ENCODE measurements around the gene NEDD4L.
"Not testable (repeated sequence)": the region's sequence is repeated elsewhere in the genome, so short reads cannot be mapped to it uniquely, and the experiment has no call there.

NEDD4L gene

DNA sequence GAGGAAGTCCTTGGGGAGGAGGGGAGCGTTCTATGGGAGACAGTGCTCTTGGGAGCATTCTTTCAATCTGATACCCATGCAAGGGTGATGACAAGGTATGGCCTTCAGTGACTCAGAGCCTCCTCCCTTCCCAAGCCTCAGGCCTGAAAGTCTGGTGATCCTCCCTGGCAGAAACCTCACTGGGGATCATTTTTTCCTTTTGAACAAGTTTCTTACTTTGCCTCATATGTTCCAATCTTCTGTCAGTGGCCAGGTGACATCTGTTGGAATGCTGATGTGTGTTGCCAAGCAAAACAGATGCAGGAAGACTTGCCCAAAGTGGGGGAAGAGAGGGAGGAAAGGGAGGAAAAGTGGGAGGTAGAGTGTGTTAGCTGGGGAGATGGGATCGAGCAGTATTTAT lies 224.8 kb downstream of the NEDD4L start:
- Mint-ChIP-seq H3K36me3 (peaks cover 0 to 2% of the 10 kb centered on the region in 2 donors), H3K9me3 (no peaks in the 10 kb centered on the region), H3K4me3 (no peak overlapping the region), H3K4me1 (peaks cover 7 to 13% of the 10 kb centered on the region in 2 donors), H3K27me3 (no peaks in the 10 kb centered on the region), H3K27ac (no peak overlapping the region)
- ATAC-seq (replicated peaks) (no peak), DNase-seq (no peak)

DNA sequence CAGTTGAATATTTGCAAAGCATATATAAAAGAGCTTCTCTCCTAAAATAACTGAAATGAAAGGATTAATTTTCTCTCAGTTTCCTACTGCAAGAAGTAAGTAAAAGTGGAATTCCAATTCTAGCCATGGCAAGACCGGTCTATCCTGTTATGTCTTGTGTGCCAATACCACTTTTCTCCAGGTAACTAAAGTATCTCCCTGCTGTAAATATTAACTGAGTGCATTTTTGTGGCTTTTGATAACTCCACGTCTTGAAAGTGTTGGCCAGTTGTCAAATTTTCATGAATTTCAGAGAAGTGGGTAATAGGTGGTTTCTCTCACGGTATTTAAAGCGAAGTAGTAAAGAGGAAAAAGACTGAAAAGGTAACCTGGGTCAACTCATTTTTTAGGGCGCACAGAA lies 225.9 kb downstream of the NEDD4L start:
- DNase-seq, result no peak
- H3K27ac Mint-ChIP-seq, result no peak overlapping the region
- no peaks in the 10 kb centered on the region for H3K27me3 Mint-ChIP-seq
- H3K4me1 Mint-ChIP-seq, result peaks cover 7 to 13% of the 10 kb centered on the region in 2 donors
- H3K36me3 Mint-ChIP-seq, result peaks cover 0 to under 1% of the 10 kb centered on the region in 2 donors
- ATAC-seq (replicated peaks), result no peak
- no peaks in the 10 kb centered on the region for H3K9me3 Mint-ChIP-seq
- H3K4me3 Mint-ChIP-seq, result no peak overlapping the region

DNA sequence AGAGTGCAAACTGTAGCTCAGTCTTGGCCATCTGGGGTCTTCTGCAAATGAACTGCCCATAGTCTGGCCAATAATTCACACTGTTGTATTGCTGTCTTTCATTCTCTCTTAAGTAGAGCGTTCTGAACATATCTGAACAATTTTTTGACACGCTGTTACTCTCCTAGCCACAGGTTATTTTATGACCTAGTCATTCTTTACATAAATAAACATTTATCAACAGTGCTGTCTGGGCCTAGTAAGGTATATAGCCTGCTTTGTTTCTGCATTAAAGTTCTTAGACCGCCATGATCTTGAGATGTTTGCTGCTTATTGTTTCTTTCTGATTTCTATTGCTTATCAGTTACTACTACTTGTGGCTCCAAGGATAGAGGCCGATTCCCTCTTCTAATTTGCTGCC lies 226.4 kb downstream of the NEDD4L start:
- Mint-ChIP-seq H3K4me1 (peaks cover 7 to 13% of the 10 kb centered on the region in 2 donors), H3K4me3 (no peak overlapping the region), H3K27ac (no peak overlapping the region), H3K36me3 (no peaks in the 10 kb centered on the region), H3K9me3 (no peaks in the 10 kb centered on the region), H3K27me3 (no peaks in the 10 kb centered on the region)
- ATAC-seq (replicated peaks) (no peak), DNase-seq (no peak)

DNA sequence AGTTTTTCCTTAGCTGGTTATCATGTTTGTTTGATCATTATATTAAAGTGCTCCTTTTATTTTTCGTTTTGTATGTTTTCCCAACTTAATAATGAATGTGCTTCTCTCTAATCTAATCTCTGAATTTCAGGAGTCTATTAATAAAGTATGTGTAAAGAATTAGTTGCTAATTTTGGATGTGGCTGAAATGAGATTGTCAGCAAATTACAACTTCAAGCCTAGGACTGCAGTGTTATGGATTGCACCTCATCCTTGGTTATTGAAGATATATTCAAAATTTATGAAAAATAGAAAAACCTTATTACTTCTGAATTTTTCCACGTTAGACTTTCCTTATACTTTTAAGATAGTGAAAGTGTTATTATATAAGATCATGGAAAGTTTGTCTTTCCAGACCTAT lies 227.7 kb downstream of the NEDD4L start:
- Mint-ChIP-seq H3K4me1 (peaks cover 7 to 13% of the 10 kb centered on the region in 2 donors), H3K27ac (no peak overlapping the region), H3K4me3 (no peak overlapping the region), H3K9me3 (no peaks in the 10 kb centered on the region), H3K27me3 (no peaks in the 10 kb centered on the region), H3K36me3 (no peaks in the 10 kb centered on the region)
- ATAC-seq (replicated peaks) (no peak), DNase-seq (no peak)

DNA sequence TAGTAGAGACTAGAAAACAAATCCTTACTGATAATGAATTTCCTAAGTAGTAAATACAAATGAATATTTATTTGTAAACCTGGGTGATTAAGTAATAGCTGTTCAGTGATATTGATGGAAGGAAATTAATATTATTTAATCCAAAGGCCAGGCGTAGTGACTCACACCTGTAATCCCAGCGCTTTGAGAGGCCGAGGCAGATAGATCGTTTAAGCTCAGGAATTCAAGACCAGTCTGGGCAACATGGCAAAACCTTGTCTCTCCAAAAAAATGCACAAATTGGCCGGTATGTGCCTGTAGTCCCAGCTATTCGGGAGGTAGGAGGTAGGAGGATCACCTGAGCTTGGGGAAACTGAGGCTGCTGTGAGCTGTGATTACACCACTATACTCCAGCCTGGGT lies 228.2 kb downstream of the NEDD4L start:
- Mint-ChIP-seq H3K9me3 (no peaks in the 10 kb centered on the region), H3K36me3 (no peaks in the 10 kb centered on the region), H3K27ac (no peak overlapping the region), H3K4me1 (peaks cover 7 to 13% of the 10 kb centered on the region in 2 donors), H3K27me3 (no peaks in the 10 kb centered on the region), H3K4me3 (no peak overlapping the region)
- ATAC-seq (replicated peaks) (no peak), DNase-seq (no peak)

DNA sequence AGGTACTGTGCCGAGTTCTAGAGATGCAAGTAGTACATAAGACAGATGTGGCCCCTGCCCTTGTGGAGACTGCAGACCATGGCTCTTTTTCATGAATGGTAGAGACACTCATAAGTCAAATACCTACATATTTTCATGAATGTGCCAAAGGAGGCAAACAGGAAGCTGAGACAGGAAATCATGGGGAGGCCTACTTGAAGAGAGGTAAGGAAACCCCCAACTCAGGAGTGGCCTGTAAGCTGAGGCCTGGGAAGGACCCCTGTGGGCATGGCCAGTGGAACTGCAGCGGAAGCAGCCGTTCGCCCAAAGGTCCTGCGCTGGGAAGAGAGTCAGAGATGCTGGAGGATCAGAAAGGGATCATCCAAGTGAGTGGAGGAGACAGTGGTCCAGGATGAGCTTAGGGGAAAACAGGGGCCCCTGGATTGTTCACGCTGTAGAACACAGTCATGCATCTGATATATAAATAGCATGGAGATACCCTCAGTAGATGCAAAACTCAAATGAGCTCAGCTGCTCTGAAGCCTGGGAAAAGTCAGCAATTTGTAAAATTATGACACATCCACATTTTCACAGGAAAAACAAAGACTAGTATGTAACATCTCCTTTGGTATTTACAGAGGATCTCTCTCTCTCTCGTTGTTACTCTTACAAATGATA lies 228.9 kb downstream of the NEDD4L start:
- Mint-ChIP-seq H3K9me3 (no peaks in the 10 kb centered on the region), H3K4me3 (no peak overlapping the region), H3K27me3 (no peaks in the 10 kb centered on the region), H3K27ac (peak overlapping the region; percentile 11), H3K36me3 (no peaks in the 10 kb centered on the region), H3K4me1 (peaks cover 7 to 13% of the 10 kb centered on the region in 2 donors)
- ATAC-seq (replicated peaks) (peak in 1 of 2 donors; percentile 14), DNase-seq (no peak)

DNA sequence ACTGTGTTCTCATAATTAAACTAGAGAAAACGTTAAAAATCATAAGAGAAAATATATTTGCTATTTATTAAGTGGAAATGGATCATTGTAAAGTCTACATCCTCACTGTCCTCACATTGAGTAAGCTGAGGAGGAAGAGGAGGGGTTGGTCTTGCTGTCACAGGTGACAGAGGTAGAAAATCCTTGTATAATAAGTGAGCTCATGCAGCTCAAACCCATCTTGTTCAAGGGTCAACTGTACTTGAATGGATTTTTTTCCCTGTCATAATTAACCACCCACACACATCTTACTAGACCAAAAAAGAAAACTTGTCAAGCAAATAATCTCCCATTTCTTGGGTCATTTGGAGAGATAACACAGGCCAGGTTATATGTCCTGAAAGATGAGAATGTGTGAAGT lies 231.2 kb downstream of the NEDD4L start:
- H3K4me3 Mint-ChIP-seq, result no peak overlapping the region
- ATAC-seq (replicated peaks) (no peak), DNase-seq (no peak)
- no peak overlapping the region for H3K27ac Mint-ChIP-seq
- no peaks in the 10 kb centered on the region for H3K27me3 Mint-ChIP-seq
- H3K4me1 Mint-ChIP-seq, result peaks cover 7 to 9% of the 10 kb centered on the region in 2 donors
- H3K9me3 Mint-ChIP-seq, result no peaks in the 10 kb centered on the region
- no peaks in the 10 kb centered on the region for H3K36me3 Mint-ChIP-seq

DNA sequence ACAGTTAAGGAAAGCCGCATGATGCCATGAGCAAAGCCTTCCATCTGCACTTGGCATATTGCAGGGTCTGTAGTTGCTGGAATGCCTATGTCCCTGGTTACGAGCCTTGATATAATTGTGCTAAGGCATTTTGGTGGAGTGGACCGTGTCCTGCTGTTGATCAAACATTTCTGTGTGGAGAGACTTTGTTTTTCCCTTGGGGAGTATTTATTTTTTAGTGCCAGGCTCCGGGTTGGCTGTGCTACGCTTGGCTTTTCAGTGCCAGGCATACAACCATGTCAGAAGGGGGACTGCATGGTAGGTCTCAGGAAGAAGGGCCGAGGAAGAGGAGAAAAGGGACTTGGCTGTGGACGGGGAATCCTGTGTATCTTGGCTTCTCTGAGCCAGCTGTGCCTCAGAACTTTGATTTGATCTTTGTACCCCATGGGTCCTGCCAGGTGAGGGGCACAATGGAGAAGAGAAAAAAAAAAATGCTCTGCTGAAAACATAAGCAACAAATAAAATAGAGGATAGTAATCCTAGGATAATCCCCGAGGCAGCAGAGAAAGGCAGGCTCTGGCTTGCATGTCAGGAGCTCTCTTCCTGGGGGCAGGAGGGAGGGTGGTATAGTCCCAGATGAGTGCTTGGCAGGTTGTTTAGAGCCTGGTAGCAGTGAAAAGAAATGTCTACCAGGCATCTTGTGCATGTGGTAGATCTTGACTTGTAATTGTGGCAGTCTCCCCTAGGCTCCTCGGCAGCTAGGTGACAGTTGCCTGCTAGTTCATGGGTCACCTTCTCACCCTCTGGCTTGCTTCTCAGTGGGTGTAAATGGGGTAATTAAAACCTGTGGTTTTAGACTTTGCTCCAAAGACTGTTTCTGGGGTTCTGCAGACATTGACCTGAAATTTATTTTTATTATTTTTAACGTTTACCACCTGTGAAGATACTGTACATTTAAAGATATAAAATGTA lies 233.0 kb downstream of the NEDD4L start:
- H3K4me3 Mint-ChIP-seq, result no peak overlapping the region
- ATAC-seq (replicated peaks), result no peak

DNA sequence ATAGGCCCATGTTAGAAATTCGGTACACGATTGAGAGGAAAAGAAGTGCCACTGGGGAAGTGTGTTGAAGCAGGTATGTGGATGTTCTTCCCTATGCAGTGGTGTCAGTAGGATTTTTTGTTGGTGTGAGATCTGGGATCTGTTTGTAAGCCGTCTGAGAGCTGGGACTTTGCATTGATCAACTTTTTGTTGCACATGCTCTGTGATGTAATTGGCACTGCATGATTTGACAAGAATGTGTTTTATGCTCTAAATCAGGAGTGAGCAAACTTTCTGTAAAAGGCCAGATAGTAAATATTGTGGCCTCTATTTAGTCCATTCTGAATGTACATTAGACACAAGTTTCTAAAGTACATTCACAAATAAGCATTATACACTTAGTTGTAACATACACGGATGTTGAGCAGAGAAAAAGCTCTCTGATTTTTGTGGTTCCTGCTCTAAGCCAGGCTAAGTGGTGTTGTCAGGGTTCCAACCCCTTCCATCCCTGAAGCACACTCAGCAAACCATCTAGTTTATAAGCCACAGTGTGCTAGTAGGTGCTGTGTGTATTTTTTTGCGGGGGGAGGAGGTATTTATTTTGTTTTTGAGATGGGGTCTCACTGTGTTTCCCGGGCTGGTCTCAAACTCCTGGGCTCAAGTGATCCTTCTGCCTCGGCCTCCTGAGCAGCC lies 235.6 kb downstream of the NEDD4L start:
- ATAC-seq (replicated peaks), result no peak
- H3K4me3 Mint-ChIP-seq, result no peak overlapping the region
- H3K36me3 Mint-ChIP-seq, result peaks cover 0 to 2% of the 10 kb centered on the region in 2 donors
- H3K27ac Mint-ChIP-seq, result no peak overlapping the region
- no peaks in the 10 kb centered on the region for H3K9me3 Mint-ChIP-seq
- no peaks in the 10 kb centered on the region for H3K4me1 Mint-ChIP-seq
- no peak for DNase-seq
- H3K27me3 Mint-ChIP-seq, result no peaks in the 10 kb centered on the region

More for the DNA sequence above, 233.0 kb downstream of the NEDD4L start:
- no peaks in the 10 kb centered on the region for H3K27me3 Mint-ChIP-seq
- peaks cover 0 to 2% of the 10 kb centered on the region in 2 donors for H3K36me3 Mint-ChIP-seq
- no peak overlapping the region for H3K27ac Mint-ChIP-seq
- DNase-seq, result no peak
- H3K4me1 Mint-ChIP-seq, result peaks cover 7 to 8% of the 10 kb centered on the region in 2 donors
- no peaks in the 10 kb centered on the region for H3K9me3 Mint-ChIP-seq

DNA sequence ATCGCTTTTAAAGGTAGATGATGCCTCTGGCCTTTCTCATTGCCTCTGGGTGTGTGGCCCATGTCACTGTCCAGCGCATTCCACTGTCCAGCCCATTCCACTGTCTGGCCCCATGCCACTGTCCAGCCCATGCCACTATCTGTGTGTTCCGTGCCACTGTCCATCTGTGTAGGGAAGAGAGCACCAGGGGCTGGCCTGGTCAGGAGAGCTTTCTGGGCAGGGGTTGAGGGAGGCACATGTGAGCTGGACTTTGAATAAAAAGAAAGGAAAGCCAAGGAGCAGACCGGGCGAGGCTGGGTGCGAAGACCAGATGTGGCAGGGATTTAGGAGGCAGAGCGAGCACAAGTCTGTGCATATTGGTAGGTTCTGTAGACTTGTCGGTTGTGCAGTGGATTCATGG lies 236.2 kb downstream of the NEDD4L start:
- Mint-ChIP-seq H3K36me3 (peaks cover 0 to 2% of the 10 kb centered on the region in 2 donors), H3K4me1 (no peaks in the 10 kb centered on the region), H3K9me3 (no peaks in the 10 kb centered on the region), H3K4me3 (no peak overlapping the region), H3K27me3 (no peaks in the 10 kb centered on the region), H3K27ac (no peak overlapping the region)
- ATAC-seq (replicated peaks) (no peak), DNase-seq (no peak)

DNA sequence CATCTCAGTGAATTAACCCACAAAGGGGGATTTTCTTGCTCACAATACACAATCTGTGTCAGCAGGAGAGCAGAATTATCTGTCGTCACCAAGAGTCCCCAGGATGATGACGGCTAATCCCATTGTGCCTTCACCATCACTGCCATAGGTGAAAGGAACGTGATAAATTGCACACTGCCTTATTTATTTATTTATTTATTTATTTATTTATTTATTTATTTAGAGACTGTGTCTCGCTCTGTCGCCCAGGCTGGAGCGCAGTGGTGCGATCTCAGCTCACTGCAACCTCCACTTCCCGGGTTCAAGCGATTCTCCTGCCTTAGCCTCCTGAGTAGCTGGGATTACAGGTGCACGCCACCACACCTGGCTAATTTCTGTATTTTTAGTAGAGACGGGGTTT lies 238.8 kb downstream of the NEDD4L start:
- not testable (repeated sequence) for H3K36me3 Mint-ChIP-seq; H3K4me3 Mint-ChIP-seq; H3K27me3 Mint-ChIP-seq; H3K27ac Mint-ChIP-seq; H3K9me3 Mint-ChIP-seq; ATAC-seq (replicated peaks); H3K4me1 Mint-ChIP-seq; DNase-seq

DNA sequence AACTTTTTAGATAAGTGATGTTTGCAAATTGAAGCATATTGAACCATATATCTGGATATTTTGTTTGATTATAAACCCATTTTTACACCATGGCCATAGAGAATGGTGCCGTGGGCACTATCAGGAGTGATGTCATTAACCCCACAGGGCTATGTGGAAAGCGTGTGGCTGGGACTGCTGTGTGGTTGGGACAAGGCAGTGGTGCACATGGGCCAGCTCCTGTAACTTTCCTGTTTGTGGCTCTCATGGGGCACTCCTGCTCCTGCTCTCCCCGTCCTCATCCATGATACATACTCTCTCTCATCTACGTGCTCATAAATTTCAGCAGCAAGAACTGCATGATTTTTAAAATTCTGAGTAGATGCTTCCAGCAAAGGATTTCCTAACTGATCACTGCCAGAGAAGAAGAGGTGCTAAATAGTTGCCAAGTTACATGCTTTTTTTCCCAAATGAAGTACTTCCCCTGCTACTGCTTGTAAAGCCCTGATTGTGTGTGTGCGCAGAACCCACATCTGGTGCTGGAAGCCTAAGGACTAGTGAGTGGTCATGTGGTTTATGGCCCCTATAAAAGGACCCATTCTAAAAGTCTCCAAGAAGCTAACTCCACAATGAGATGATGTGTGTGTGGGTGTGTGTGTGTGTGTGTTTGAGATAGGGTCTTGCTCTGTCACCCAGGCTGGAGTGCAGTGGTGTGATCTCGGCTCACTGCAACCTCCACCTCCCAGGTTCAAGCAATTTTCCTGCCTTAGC lies 240.8 kb downstream of the NEDD4L start:
- no peak for ATAC-seq (replicated peaks)
- peaks cover 15 to 25% of the 10 kb centered on the region in 2 donors for H3K4me1 Mint-ChIP-seq
- no peaks in the 10 kb centered on the region for H3K27me3 Mint-ChIP-seq
- H3K36me3 Mint-ChIP-seq, result peaks cover 0 to 2% of the 10 kb centered on the region in 2 donors
- DNase-seq, result no peak
- no peak overlapping the region for H3K27ac Mint-ChIP-seq
- no peak overlapping the region for H3K4me3 Mint-ChIP-seq
- H3K9me3 Mint-ChIP-seq, result no peaks in the 10 kb centered on the region

DNA sequence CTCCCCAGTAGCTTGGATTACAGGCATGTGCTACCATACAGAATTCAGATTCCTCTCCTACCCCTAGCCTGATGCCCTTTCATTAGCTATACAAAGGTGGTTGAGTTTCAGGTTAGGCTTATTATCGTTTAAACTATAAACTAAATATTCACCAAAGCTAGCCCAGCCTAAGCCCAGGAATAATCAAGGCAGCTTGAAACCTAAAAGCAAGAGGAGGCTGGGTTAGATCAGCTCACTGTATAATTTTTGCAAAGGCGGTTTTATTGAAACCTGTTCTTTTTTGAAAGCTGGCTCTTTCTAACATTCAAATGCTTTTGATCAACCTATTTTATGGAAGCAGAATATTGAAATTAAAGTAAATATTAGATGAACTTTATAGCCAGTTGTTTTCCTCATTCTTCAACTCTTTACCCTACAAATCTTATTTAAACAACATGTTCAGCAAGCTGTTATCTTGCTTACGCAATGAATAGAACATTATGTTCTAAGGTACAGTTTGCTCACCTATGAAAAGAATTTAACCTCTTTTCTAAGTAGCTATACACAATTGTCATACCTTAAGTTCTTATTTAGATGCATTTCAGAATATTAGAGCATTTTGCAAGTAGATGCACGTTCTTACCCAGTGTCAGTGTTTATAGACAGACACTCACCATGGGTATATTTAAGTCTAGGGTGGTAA lies 241.6 kb downstream of the NEDD4L start:
- Mint-ChIP-seq H3K4me1 (peaks cover 15 to 25% of the 10 kb centered on the region in 2 donors), H3K4me3 (no peak overlapping the region), H3K36me3 (peaks cover 0 to 2% of the 10 kb centered on the region in 2 donors), H3K27me3 (no peaks in the 10 kb centered on the region), H3K9me3 (no peaks in the 10 kb centered on the region), H3K27ac (no peak overlapping the region)
- no peak for DNase-seq
- no peak for ATAC-seq (replicated peaks)

Measured in stimulated activated naive B cell treated with anti-CD40 and anti-IgM and Interleukin-4, amounts not matched to agents 10 μg/mL and 1 μg/mL and 100 μg/mL, for 72 hours (primary cell).